HG02938 (cell line): ENCODE measurements around the gene ATP5F1C.
"Not testable (repeated sequence)": the region's sequence is repeated elsewhere in the genome, so short reads cannot be mapped to it uniquely, and the experiment has no call there.

ENCODE experiments used
- ATAC-seq: cut with Tn5 transposase; IDR thresholded peaks from one replicate; pipeline ENCODE4 v1.9.1; 2021; ENCODE audit warnings: mild to moderate bottlenecking, moderate library complexity; ENCODE audit not compliant: unreplicated experiment

The ATP5F1C gene

GRCh38 chr10:7792541-7792940 is 4.6 kb downstream of the ATP5F1C start:
- no peak for ATAC-seq

DNA sequence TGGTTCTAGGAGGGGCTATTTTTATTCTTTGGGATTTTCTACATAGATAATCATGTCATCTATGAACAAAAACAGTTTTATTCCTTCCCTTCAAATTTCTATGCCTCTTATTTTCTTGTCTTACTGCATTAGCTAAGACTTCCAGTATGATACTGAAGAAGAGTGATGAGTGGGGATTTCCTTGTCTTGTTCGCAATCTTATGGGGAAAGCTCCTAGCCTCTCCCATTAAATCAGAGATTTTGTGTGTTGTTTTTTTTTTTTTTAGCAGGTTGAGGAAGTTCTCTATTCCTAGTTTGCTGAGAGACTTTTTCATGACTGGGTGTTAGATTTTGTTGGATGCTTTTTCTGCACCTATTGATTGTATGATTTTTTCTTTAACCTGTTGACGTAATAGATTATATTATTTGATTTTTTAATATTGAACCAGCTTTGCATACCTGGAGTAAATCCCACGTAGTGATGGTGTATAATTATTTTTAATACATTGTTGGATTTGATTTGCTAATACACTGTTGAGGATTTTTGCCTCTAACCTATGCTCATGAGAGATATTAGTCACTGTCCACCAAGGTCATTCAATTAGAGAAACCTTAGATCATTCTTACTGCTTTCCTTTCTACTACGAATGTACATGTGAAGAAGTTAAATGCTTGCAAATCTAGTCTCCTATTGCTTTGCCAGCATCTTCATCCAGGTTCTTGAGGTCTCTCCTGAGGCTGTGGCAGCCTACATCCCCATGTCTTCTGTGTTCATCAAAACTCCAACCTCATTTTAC is 6.5 kb downstream of the ATP5F1C start:
- no peak for ATAC-seq

DNA sequence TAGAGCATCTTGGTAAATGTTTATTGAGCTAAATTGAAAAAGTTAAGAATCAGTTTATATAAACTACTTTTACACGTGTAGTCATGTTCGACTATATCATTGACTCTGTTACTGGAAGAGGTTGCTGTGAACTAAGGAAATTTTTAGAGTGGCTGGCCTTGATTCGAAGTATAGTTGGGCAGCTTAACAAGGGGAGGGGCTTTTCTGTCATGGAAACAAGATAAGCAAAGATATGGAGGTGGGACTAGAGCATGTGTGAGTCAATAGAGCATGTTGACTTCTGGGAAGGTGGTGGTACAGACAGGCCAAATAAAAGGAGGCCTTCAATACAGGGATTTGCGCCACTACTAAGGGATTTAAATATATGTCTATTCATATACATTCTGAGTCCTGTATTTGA is 7.6 kb downstream of the ATP5F1C start:
- no peak for ATAC-seq

- ATAC-seq: no peak
Measured at GRCh38 chr10:7797582-7797981, 9.6 kb downstream of the ATP5F1C start.

DNA sequence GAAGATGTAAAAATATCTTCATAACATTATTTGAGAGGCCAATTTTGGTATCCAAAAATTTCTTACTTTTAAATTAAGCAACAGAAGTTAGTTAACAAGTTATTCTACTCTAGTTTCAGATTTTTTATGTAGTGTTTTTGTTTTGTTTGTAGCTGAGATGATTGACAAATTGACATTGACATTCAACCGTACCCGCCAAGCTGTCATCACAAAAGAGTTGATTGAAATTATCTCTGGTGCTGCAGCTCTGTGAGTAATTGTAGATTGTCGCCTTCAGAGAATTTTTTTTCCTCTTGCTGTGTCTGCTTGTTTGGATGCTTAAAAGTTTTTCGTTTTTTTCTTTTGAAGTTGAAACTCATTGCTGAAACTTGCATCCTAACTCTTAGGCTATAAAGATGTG is 14.6 kb downstream of the ATP5F1C start:
- ATAC-seq: no peak

- no peak for ATAC-seq
Measured at GRCh38 chr10:7804216-7804615, 16.2 kb downstream of the ATP5F1C start.

DNA sequence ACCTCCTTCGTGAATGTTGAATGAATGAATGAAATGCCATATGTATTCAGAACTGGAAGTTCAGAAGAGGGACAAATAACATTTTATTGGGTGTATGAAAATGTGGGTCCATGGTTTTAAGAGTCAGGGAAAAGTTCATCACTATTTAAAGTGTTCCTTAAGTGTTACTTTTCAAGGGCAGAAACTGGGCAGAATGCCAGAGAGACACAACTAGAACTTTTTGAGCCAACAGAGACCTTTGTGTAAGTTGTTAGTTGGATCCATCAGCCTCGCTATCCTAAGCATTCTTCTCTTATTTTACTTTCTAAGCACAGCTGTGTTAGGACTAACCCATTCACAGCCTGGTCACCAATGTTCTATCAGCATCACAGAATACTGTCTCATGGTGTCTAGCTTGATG is 16.8 kb downstream of the ATP5F1C start:
- ATAC-seq: no peak

DNA sequence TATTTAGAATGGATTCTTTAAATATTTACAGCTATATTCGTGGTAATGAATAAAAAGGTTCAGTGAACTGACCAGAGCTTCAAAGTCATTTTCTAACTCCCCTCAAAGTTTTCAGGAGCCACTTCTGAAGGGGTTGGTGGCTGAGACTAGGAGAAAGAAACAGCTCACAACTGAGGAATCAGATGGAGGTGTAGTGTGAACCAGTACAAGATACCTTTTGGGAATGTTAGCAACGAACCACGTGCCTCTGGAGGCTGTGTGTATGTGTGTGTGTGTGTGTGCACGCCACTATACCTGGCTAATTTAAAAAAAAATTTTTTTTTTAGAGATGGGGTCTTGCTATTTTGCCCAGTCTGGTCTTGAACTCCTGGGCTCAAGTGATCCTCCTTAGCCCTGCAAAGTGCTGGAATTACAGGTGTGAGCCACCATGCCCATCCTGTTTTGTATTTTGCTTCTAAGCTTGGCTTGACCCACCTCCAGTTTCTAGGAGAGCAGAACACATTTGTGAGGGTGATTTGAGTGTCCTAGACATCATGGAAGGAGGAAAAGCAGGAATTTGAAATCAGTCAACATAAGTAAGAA is 20.8 kb downstream of the ATP5F1C start:
- ATAC-seq: no peak

DNA sequence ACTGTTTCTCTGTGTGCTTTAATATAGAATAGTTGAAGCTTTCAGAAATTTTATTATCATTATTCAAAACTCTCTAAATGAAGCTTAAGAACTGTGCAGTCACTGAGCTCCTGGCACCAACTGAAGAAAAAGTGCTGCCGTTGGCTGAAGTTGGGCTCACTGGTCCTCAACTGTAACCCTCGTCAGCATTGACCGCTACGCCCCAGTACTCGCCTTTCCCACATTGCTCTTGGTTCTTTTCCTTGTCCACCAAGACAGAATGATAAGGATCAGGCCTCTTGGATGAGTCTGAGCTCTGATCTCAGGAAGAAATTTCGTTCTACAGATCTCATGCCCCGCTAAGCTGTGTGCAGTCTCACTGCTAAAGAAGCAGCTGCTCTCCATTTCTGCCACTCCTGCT is 22.5 kb downstream of the ATP5F1C start:
- no peak for ATAC-seq

DNA sequence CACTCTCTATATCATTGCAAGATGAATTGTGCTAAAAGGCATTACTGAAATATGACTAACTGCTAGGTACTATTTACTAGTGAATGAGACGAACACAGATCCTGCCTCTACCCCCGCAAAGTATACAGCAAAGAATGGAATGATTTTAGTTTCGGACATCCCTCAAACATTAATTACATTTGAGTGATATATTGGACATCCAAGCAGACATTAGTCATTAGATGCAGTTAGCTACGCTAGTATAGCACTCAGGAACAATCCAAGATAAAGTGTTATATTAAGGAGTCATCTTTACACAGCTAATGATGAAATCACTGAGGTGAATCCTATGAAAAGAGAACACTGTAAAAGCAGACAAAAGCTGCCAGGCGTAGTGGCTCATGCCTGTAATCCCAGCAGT is 23.0 kb downstream of the ATP5F1C start:
- ATAC-seq: no peak

DNA sequence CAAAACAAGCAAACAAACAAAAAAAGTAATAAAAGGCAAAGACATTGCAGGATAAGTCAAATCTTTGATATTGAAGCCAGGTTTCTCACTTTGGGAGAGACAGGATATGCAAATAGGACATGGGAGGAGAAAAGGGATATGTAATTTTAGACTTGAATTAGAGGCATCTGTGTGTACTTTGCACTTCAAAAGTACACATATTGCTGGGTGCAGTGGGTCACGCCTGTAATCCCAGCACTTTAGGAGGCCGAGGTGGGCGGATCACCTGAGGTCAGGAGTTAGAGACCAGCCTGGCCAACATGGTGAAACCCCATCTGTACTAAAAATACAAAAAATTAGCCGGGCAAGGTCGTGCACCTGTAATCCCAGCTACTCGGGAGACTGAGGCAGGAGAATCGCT is 23.8 kb downstream of the ATP5F1C start:
- not testable (repeated sequence) for ATAC-seq

GRCh38 chr10:7813481-7813880 is 25.5 kb downstream of the ATP5F1C start:
- no peak for ATAC-seq

- ATAC-seq: no peak
Measured at GRCh38 chr10:7817576-7817975, 29.6 kb downstream of the ATP5F1C start.

DNA sequence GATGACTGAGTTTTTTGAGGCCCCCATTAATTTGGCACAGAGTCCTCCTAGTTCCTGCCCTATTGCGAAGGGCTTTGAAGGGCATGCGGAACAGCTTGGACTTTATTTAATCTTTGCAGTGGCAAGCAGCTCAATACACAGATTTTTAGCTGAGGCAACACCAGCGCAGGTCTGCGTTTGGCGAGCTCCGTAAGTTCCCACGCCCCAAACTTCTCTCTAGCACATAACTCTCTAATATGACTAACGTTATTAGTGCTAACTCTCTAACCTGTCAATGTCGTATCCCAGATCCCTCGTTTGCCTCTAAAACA is 30.0 kb downstream of the ATP5F1C start:
- peak; percentile 13 for ATAC-seq

- ATAC-seq: peak; percentile 76
Measured at GRCh38 chr10:7818295-7819120, 30.5 kb downstream of the ATP5F1C start, which contains the start of gene TAF3. Gene TAF3, plus strand, starts transcription at chr10:7818505. Its CDS starts 205 bp downstream, at chr10:7818710.

- peak; percentile 39 for ATAC-seq
Measured at GRCh38 chr10:7819121-7819460, 31.1 kb downstream of the ATP5F1C start.

DNA sequence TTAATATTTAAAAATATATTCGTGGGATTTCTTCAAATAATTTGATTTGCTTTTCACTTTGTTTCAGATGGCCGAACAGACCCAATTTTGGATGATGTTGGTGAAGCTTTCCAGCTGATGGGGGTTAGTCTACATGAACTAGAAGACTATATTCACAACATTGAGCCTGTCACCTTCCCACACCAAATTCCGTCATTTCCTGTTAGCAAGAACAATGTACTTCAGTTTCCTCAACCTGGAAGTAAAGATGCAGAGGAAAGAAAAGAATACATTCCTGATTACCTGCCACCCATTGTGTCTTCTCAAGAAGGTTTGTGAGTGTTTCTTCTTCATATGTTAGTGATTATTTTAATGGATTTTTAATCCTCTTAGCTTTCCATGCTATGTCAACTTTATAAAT is 36.3 kb downstream of the ATP5F1C start:
- no peak for ATAC-seq

- no peak for ATAC-seq
Measured at GRCh38 chr10:7826971-7827370, 39.0 kb downstream of the ATP5F1C start.

DNA sequence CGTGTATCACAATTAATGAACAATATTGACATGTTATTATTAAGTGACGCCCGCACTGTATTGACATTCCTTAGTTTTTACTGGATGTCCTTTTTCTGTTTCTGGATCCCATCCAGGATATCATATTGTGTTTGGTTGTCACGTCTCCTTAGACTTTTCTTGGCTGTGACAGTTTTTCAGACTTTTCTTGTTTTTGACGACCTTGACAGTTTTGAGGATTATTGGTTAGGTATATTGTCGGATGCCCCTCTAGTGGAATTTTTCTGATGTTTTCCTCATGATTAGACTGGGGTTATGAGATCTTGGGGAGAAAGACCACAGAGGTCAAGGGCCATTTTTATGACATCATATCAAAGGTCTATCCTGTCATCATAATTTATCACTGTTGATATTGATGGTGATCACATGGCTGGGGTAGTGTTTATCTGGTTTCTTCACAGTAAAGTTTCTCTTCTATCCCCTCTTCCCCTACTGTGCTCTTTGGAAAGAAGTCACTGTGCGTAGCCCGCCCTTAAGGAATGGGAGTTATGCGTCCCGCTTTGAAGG is 41.4 kb downstream of the ATP5F1C start:
- ATAC-seq: no peak

DNA sequence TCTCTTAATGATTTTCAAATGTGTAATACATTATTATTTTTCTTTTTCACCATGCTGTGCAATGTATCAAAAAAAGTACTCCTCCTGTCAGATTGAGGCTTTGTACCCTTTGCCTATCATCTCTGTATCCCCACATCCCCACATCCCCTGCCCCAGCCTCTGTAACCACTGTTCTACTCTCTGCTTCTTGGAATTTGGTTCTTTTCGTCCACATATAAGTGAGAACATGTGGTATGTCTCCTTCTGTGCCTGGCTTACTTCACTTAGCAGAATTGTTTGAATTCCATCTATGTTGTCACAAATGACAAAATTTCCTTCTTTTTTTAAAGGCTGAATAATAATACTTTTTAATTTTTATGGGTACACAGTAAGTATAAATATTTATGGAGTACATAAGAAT is 44.1 kb downstream of the ATP5F1C start:
- ATAC-seq: no peak

DNA sequence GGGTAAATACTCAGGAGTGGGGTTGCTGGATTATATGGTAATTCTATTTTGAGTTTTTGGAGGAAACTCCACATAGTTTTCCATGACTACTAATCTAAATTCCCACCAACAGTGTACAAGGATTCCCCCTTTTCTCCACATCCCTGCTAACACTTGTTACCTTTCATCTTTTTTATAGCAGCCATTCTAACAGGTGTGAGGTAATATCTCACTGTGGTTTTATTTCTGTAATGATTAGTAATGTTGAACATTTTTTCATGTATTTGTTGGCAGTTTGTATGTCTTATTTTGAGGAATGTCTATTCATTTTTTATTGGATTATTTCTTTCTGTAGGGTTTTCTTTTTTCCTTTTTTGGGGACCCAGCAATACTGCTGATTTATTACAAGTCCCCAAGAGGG is 45.2 kb downstream of the ATP5F1C start:
- no peak for ATAC-seq

DNA sequence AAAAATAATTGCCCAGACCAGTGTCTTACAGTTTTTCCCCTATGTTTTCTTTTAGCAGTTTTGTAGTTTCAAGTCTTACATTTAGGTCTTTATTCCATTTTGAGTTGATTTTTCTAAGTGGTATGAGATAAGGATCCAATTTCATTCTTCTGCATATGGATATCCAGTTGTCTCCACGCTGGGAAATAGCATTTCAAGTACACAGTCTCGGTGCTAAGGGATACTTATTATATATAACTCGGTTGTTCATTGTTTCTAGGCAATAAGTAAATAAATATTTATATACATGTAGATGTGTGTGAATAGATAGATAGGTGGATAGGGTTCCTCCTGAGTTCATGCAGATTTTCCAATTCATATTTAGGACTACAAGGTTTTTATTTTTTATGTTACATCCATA is 46.3 kb downstream of the ATP5F1C start:
- ATAC-seq: no peak
